ENCODE data around the gene SLC1A7.

Gene SLC1A7

GRCh38 chr1:53115403-53116306 lies 26.8 kb downstream of the SLC1A7 start:
- FAIRE-seq: no peak

- FAIRE-seq: no peak
Observed at GRCh38 chr1:53114581-53115400, 27.6 kb downstream of the SLC1A7 start.

GRCh38 chr1:53114090-53114489 lies 28.3 kb downstream of the SLC1A7 start:
- FAIRE-seq: no peak

- FAIRE-seq: no peak
Observed at GRCh38 chr1:53112861-53113260, 29.6 kb downstream of the SLC1A7 start.

GRCh38 chr1:53112271-53112774 lies 30.1 kb downstream of the SLC1A7 start:
- FAIRE-seq: no peak

GRCh38 chr1:53111693-53112092 lies 30.7 kb downstream of the SLC1A7 start:
- no peak for FAIRE-seq

GRCh38 chr1:53111073-53111556 lies 31.3 kb downstream of the SLC1A7 start:
- FAIRE-seq: no peak

GRCh38 chr1:53110370-53111072 lies 31.9 kb downstream of the SLC1A7 start:
- FAIRE-seq: no peak

- no peak for FAIRE-seq
Observed at GRCh38 chr1:53108646-53109580, 33.5 kb downstream of the SLC1A7 start.

- no peak for FAIRE-seq
Observed at GRCh38 chr1:53107570-53108322, 34.7 kb downstream of the SLC1A7 start.

- FAIRE-seq: no peak
Observed at GRCh38 chr1:53107090-53107489, 35.3 kb downstream of the SLC1A7 start.

- FAIRE-seq: no peak
Observed at GRCh38 chr1:53104289-53104913, 38.0 kb downstream of the SLC1A7 start.

- FAIRE-seq: no peak
Observed at GRCh38 chr1:53094533-53094919, 47.9 kb downstream of the SLC1A7 start.

- no peak for FAIRE-seq
Observed at GRCh38 chr1:53093778-53094532, 48.5 kb downstream of the SLC1A7 start.

- FAIRE-seq: no peak
Observed at GRCh38 chr1:53093451-53093754, 49.0 kb downstream of the SLC1A7 start.

- no peak for FAIRE-seq
Observed at GRCh38 chr1:53092659-53093450, 49.6 kb downstream of the SLC1A7 start.

GRCh38 chr1:53091841-53092645 lies 50.4 kb downstream of the SLC1A7 start:
- no peak for FAIRE-seq

All from colon (tissue), 2 donors.